CD14-positive monocyte (primary cell): ENCODE results near the gene WDR44. TPM values are rescaled to one million over a fixed set of nuclear protein-coding genes. Genes with fewer than 3 reads are reported as not detected.

Experiments used
- DNase-seq, 3 donors: peaks; one replicate each; pipeline ENCODE4 v3.0.0-alpha.2; 2011 to 2022
- H2AFZ ChIP-seq: 2 replicates; pipeline ENCODE4 v1.6.0; 2012; ENCODE audit warnings: mild to moderate bottlenecking, low read depth, low read length, inconsistent platforms; ENCODE audit not compliant: insufficient read depth, poor library complexity, severe bottlenecking
- H3K27ac ChIP-seq, 2 donors: 1 replicate in 1 of 2; 2 replicates in 1 of 2; pipeline ENCODE4 v1.5.1; 2012 to 2013; ENCODE audit warnings: low read length in 2 of 2, control low read depth in 1 of 2, inconsistent platforms in 1 of 2, low read depth in 1 of 2, mild to moderate bottlenecking in 1 of 2
- H3K27me3 ChIP-seq, 2 donors: one replicate each; pipeline versions ENCODE4 v1.6.0 to v1.6.1; 2011 to 2013; ENCODE audit warnings: low read length in 2 of 2; ENCODE audit not compliant: control insufficient read depth in 2 of 2, insufficient read depth in 2 of 2
- H3K36me3 ChIP-seq, 2 donors: replicated peaks in 1 of 2; 1 replicate in 1 of 2; 2 replicates in 1 of 2; pipeline versions ENCODE4 v1.5.1 to v1.6.1; 2012 to 2013; ENCODE audit warnings: low read length in 2 of 2, control low read depth in 1 of 2, inconsistent platforms in 1 of 2, mild to moderate bottlenecking in 1 of 2; ENCODE audit not compliant: insufficient read depth in 2 of 2, control insufficient read depth in 1 of 2
- H3K4me1 ChIP-seq, 2 donors: 1 replicate in 1 of 2; 2 replicates in 1 of 2; pipeline versions ENCODE4 v1.5.1 to v1.6.1; 2012 to 2013; ENCODE audit warnings: low read length in 2 of 2, control low read depth in 1 of 2, inconsistent platforms in 1 of 2, mild to moderate bottlenecking in 1 of 2, moderate library complexity in 1 of 2; ENCODE audit not compliant: insufficient read depth in 2 of 2, control insufficient read depth in 1 of 2
- H3K4me2 ChIP-seq: replicated peaks from 2 replicates; pipeline ENCODE3; 2012; ENCODE audit warnings: low read length, moderate library complexity, mild to moderate bottlenecking; ENCODE audit not compliant: poor library complexity, severe bottlenecking; ENCODE audit errors: extremely low read depth
- H3K4me3 ChIP-seq, 3 experiments: fragments of 200-600 bp in 1 of 3; sonication (generic) in 1 of 3; replicated peaks in 1 of 3; 1 replicate in 2 of 3; 2 replicates in 1 of 3; pipeline ENCODE4 v1.5.1; 2011 to 2013; ENCODE audit warnings: low read length in 3 of 3, mild to moderate bottlenecking in 3 of 3, control low read depth in 2 of 3, low read depth in 2 of 3, inconsistent platforms in 1 of 3, moderate library complexity in 1 of 3
- H3K79me2 ChIP-seq: 2 replicates; pipeline ENCODE4 v1.6.0; 2012; ENCODE audit warnings: mild to moderate bottlenecking, control low read depth, inconsistent platforms, low read length, moderate library complexity; ENCODE audit not compliant: insufficient read depth
- H3K9ac ChIP-seq: 2 replicates; pipeline ENCODE4 v1.6.0; 2017; ENCODE audit warnings: low read length, mild to moderate bottlenecking; ENCODE audit not compliant: insufficient read depth, poor library complexity, severe bottlenecking
- H3K9me3 ChIP-seq, 2 donors: replicated peaks in 1 of 2; 1 replicate in 1 of 2; 2 replicates in 1 of 2; pipeline versions ENCODE4 v1.5.1 to v1.6.1; 2012 to 2013; ENCODE audit warnings: low read length in 2 of 2, control low read depth in 1 of 2; ENCODE audit not compliant: control insufficient read depth in 1 of 2, insufficient read depth in 1 of 2
- H4K20me1 ChIP-seq: 2 replicates; pipeline ENCODE4 v1.6.0; 2012; ENCODE audit warnings: mild to moderate bottlenecking, low read length, control low read depth, moderate library complexity; ENCODE audit not compliant: insufficient read depth
- H3K27ac Mint-ChIP-seq, 7 donors: one replicate each; pipeline ENCODE4 v1.8.0; 2020; ENCODE audit warnings: mild to moderate bottlenecking in 7 of 7, mixed read lengths in 7 of 7, moderate library complexity in 6 of 7, inconsistent platforms in 2 of 7
- H3K27me3 Mint-ChIP-seq, 3 donors: one replicate each; pipeline ENCODE4 v1.8.0; 2021 to 2022; ENCODE audit warnings: low read depth in 3 of 3, mild to moderate bottlenecking in 3 of 3, mixed read lengths in 3 of 3, moderate library complexity in 3 of 3, inconsistent platforms in 1 of 3
- H3K36me3 Mint-ChIP-seq, 2 donors: one replicate each; pipeline ENCODE4 v1.8.0; 2020; ENCODE audit warnings: mixed read lengths in 2 of 2, inconsistent platforms in 1 of 2, mild to moderate bottlenecking in 1 of 2
- H3K4me1 Mint-ChIP-seq: one replicate; pipeline ENCODE4 v1.8.0; 2020; ENCODE audit warnings: mild to moderate bottlenecking, mixed read lengths
- H3K4me3 Mint-ChIP-seq, 2 donors: one replicate each; pipeline ENCODE4 v1.8.0; 2020; ENCODE audit warnings: mild to moderate bottlenecking in 2 of 2, mixed read lengths in 2 of 2, moderate library complexity in 1 of 2
- H3K9me3 Mint-ChIP-seq, 7 donors: one replicate each; pipeline ENCODE4 v1.8.0; 2020 to 2022; ENCODE audit warnings: mixed read lengths in 7 of 7, mild to moderate bottlenecking in 6 of 7, moderate library complexity in 6 of 7, inconsistent platforms in 2 of 7
- CTCF ChIP-seq: fragments of 200-600 bp; IDR thresholded peaks from one replicate; pipeline ENCODE4 v1.8.0; 2022; ENCODE audit warnings: antibody characterized with exemption, mild to moderate bottlenecking
- WGBS: methylation state at CpG from one replicate; pipeline ENCODE4 v1.1.5; 2013; ENCODE audit warnings: missing lambda C conversion rate; ENCODE audit not compliant: insufficient coverage; 5-methylcytosine and 5-hydroxymethylcytosine counted together
- intact Hi-C, 2 donors: fragments of 100-400 bp; cut with micrococcal nuclease; formaldehyde crosslinking; loops; one replicate each; pipeline versions ENCODE4 v1.15.0 to v1.15.1; 2023
- polyA plus RNA-seq, 3 donors: library from polyadenylated mRNA; depleted of rRNA in 1 of 3; unstranded in 2 of 3; stranded (reverse) in 1 of 3; fragments of 300-500 nt in 2 of 3; fragments of >200 nt in 1 of 3; fragmentation: Illumina TruSeq in 2 of 3; gene quantifications; 1 replicate in 2 of 3; 2 replicates in 1 of 3; pipeline ENCODE4 v1.2.3, GENCODE V29; 2012 to 2021

WDR44 gene
- polyA plus RNA-seq, 3 donors, result 5.1 to 7.1 (median 5.5) TPM

DNA sequence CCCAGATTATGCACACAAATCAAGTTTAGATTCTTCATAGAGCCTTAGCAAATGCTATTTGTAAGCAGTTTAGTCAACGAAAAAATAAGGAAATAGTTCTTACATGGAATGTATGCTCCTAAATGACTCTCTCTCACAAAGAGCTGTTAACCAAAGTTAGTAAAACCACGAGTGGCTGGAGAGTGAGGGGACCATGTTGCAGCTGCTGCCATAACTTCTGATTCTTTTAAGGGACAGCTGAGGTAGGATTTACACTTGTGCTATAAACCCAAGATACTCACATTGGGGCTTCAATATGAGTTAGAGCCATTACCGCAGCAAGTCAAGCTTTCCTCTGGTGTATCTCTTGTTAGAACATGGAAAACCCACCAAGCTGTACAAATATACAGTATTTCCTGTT, 152.4 kb downstream of the WDR44 start:
- intact Hi-C loops, result loop anchor here (5.0 to 10.0 kb wide), 2 partner anchors 39 to 56 kb away; no protein-coding TSS in a partner anchor
- Histone ChIP-seq H3K4me2 (peak overlapping the region; percentile 75), H3K9ac (no peak overlapping the region), H3K27ac (peak overlapping the region in 1 of 2 donors; percentile 88), H4K20me1 (peaks cover 18% of the 10 kb centered on the region), H3K4me1 (peaks cover 47 to 57% of the 10 kb centered on the region in 2 donors), H3K9me3 (no peaks in the 10 kb centered on the region), H2AFZ (no peak overlapping the region), H3K27me3 (no peaks in the 10 kb centered on the region), H3K36me3 (peaks cover 6 to 7% of the 10 kb centered on the region in 2 donors), H3K79me2 (peaks cover 68% of the 10 kb centered on the region), H3K4me3 (peak overlapping the region in 1 of 3 experiments; percentile 87)
- DNase-seq, result no peak
- no CpG with 5 or more reads among the region's 3 CpGs for WGBS
- Mint-ChIP-seq H3K9me3 (peaks cover 0 to 18% (median 1%) of the 10 kb centered on the region in 7 donors), H3K27ac (peak overlapping the region in 4 of 7 donors; percentile 18 to 72 (median 36)), H3K27me3 (peaks cover 0 to 7% (median 0%) of the 10 kb centered on the region in 3 donors), H3K4me3 (peak overlapping the region in 1 of 2 donors; percentile 11), H3K4me1 (peaks cover 46% of the 10 kb centered on the region), H3K36me3 (peaks cover 6 to 10% of the 10 kb centered on the region in 2 donors)
- no peak for TF ChIP-seq CTCF

DNA sequence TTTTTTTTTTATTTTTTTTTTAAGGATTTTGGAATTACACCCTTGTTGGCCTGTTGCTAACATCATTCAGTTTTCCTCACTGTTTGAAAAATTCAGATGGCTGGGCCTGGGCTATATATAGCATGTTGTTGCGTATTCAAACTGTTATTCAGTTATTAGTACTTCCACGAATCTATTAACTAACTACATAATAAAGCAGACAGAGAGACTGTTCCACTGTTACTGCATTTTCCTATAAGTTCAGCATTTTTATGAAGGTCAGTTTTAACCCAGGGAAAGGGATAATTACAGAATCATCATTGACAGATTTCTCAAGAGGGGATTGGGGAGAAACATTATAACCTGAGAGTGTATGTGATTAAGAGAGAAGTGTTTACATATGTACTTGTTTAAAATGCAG, 152.8 kb downstream of the WDR44 start:
- intact Hi-C loops, result loop anchor here (5.0 to 10.0 kb wide), 2 partner anchors 39 to 56 kb away; no protein-coding TSS in a partner anchor
- no peak for DNase-seq
- Histone ChIP-seq H3K36me3 (peaks cover 6 to 7% of the 10 kb centered on the region in 2 donors), H3K4me2 (peak overlapping the region; percentile 75), H3K79me2 (peaks cover 72% of the 10 kb centered on the region), H2AFZ (no peak overlapping the region), H3K27ac (peak overlapping the region in 1 of 2 donors; percentile 88), H3K27me3 (no peaks in the 10 kb centered on the region), H4K20me1 (peaks cover 21% of the 10 kb centered on the region), H3K4me1 (peaks cover 51 to 61% of the 10 kb centered on the region in 2 donors), H3K9me3 (no peaks in the 10 kb centered on the region), H3K4me3 (no peak overlapping the region), H3K9ac (no peak overlapping the region)
- H3K27me3 Mint-ChIP-seq, result peaks cover 0 to 7% (median 0%) of the 10 kb centered on the region in 3 donors
- peaks cover 0 to 17% (median 1%) of the 10 kb centered on the region in 7 donors for H3K9me3 Mint-ChIP-seq
- peak overlapping the region in 1 of 7 donors; percentile 74 for H3K27ac Mint-ChIP-seq
- peaks cover 6 to 10% of the 10 kb centered on the region in 2 donors for H3K36me3 Mint-ChIP-seq
- no peak for TF ChIP-seq CTCF
- peak overlapping the region in 1 of 2 donors; percentile 11 for H3K4me3 Mint-ChIP-seq
- H3K4me1 Mint-ChIP-seq, result peaks cover 49% of the 10 kb centered on the region
- no CpG with 5 or more reads among the region's 2 CpGs for WGBS
